ENCODE data around the gene STIM1.

STIM1 gene

DNA sequence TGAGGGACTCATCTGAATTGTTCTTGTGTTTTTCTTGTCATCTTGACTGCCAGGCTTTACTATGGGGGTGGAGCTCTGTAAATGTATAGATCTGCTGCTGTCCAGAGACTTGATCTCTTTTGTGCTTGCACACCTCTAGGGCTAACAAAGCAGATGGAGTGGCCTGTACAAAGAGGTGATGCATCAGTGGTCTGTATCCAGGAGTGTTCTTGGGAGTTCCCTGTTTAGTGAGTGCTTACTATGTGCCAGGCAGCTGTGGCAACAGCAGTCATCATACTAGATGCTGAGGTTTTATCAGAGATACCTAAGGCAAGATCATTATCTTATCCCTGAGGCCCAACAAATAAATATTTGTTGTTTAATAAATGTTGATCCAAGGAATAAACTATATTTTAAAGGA lies 33.4 kb downstream of the STIM1 start:
- TF ChIP-seq, protein P1, sequence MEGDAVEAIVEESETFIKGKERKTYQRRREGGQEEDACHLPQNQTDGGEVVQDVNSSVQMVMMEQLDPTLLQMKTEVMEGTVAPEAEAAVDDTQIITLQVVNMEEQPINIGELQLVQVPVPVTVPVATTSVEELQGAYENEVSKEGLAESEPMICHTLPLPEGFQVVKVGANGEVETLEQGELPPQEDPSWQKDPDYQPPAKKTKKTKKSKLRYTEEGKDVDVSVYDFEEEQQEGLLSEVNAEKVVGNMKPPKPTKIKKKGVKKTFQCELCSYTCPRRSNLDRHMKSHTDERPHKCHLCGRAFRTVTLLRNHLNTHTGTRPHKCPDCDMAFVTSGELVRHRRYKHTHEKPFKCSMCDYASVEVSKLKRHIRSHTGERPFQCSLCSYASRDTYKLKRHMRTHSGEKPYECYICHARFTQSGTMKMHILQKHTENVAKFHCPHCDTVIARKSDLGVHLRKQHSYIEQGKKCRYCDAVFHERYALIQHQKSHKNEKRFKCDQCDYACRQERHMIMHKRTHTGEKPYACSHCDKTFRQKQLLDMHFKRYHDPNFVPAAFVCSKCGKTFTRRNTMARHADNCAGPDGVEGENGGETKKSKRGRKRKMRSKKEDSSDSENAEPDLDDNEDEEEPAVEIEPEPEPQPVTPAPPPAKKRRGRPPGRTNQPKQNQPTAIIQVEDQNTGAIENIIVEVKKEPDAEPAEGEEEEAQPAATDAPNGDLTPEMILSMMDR (IDR thresholded peaks at IDR 0.05; ENCODE audit: low read depth, low read length, missing control alignments), result no peak
- no peak overlapping the region for H3K4me3 ChIP-seq (ENCODE audit: low read depth, low read length)
- DNase-seq (ENCODE audit: low read depth), result no peak
- in situ Hi-C loops (cut with HindIII; ENCODE audit: low sequenced_read_pairs), result no loop called here

DNA sequence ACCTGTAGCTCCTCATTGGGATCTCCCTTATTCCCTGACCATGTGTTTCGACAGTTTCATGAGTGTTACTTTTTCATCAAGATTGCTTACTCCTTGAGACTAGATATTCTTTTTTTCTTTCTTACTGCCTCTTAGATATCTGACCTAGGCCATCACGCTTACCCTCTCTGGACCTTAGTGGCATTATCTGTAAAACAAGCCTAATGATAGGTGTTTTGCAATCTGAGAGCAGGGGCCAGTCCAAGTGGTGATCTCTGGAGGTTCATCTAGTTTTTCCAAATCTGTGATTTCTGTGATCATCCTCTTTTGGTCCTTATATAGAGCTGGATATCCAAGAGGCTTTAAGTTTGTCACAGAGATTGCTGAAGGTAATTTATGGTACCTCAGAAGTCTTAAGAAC lies 34.5 kb downstream of the STIM1 start:
- TF ChIP-seq, protein P1 (IDR thresholded peaks at IDR 0.05; ENCODE audit: low read depth, low read length, missing control alignments), result no peak
- H3K4me3 ChIP-seq (ENCODE audit: low read depth, low read length), result no peak overlapping the region
- DNase-seq (ENCODE audit: low read depth), result no peak
- in situ Hi-C loops (cut with HindIII; ENCODE audit: low sequenced_read_pairs), result no loop called here

DNA sequence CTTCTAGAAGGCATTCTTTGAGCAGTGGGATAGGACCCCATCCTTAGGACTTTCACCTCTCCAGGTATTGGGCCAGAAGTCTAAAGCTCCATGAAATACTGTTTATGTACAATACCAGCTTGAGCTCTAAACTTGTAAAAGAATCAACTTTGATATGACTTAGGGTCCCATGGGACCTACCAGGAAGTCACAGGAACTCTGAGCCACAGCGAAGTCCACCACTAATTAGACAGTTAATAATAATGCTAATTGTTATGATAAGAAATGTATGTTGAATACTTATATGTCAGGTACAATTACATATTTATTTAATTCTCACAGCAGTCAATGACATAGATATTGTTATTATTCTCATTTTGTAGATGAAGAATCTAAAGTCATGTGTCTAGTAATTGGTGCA lies 35.3 kb downstream of the STIM1 start:
- TF ChIP-seq, protein P1 (IDR thresholded peaks at IDR 0.05; ENCODE audit: low read depth, low read length, missing control alignments), result no peak
- no peak overlapping the region for H3K4me3 ChIP-seq (ENCODE audit: low read depth, low read length)
- DNase-seq (ENCODE audit: low read depth), result no peak
- in situ Hi-C loops (cut with HindIII; ENCODE audit: low sequenced_read_pairs), result no loop called here

DNA sequence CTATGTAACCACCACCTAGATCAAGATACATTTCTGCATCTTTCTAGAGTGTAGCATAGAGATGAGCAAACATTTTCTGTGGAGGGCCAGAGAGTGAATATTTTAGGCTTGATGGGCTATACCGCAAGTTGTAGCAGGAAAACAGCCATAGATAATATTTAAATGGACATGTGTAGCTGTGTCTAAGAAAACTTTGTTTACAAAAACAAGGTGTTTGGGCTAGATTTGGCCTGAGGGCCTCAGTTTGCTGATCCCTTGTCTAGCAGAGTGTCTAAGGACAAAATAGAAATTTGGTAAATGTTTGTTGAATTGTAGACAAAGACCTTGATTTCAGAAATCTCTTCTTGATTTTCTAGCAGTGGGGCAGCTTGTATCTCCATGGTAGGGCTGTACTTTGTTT lies 36.3 kb downstream of the STIM1 start:
- in situ Hi-C loops (cut with HindIII; ENCODE audit: low sequenced_read_pairs), result no loop called here
- DNase-seq (ENCODE audit: low read depth), result no peak
- TF ChIP-seq, protein P1 (IDR thresholded peaks at IDR 0.05; ENCODE audit: low read depth, low read length, missing control alignments), result no peak
- H3K4me3 ChIP-seq (ENCODE audit: low read depth, low read length), result no peak overlapping the region

DNA sequence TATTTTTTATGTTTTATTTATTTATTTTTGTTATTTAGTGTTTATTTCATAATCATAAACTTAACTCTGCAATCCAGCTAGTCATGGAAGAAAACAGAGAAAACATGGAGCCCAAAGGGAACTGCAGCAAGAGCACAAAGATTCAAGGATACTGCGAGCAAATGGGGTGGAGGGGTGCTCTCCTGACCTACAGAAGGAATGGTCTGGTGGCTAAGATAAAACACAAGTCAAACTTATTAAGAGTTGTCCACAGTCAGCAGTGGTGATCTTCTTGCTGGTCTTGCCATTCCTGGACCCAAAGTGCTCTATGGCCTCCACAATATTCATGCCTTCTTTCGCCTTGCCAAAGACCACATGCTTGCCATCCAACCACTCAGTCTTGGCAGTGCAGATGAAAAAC lies 36.7 kb downstream of the STIM1 start:
- TF ChIP-seq, protein P1 (IDR thresholded peaks at IDR 0.05; ENCODE audit: low read depth, low read length, missing control alignments), result no peak
- no peak overlapping the region for H3K4me3 ChIP-seq (ENCODE audit: low read depth, low read length)
- DNase-seq (ENCODE audit: low read depth), result no peak
- in situ Hi-C loops (cut with HindIII; ENCODE audit: low sequenced_read_pairs), result no loop called here

DNA sequence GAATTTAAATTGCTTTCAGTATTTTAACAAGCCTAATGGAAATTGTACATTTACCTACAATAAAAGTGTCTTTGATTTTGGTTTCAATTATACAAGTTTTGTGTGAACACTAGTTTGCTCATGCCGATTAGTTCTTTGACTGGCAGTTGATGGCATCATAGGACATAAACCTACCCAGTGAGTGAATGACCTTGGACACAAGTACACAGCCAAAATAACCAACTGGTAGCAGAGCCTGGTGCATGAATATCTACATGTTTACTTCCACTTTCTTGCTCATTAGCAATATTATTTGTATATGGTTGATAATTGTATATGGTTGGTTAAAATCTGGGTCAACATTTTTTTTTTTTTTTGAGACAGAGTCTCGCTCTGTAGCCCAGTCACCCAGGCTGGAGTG lies 37.8 kb downstream of the STIM1 start:
- DNase-seq (ENCODE audit: low read depth), result no peak
- TF ChIP-seq, protein P1 (IDR thresholded peaks at IDR 0.05; ENCODE audit: low read depth, low read length, missing control alignments), result no peak
- H3K4me3 ChIP-seq (ENCODE audit: low read depth, low read length), result no peak overlapping the region
- in situ Hi-C loops (cut with HindIII; ENCODE audit: low sequenced_read_pairs), result no loop called here
